Suprapubic skin (tissue), 3 donors: ENCODE results near the gene PACS1.

ENCODE experiments used
- POLR2A ChIP-seq, 2 donors: fragments of 450-650 bp; IDR thresholded peaks; one replicate each; pipeline ENCODE4 v1.6.1; 2017; ENCODE audit warnings: antibody characterized with exemption in 2 of 2, mild to moderate bottlenecking in 2 of 2, moderate library complexity in 2 of 2
- TF ChIP-seq, protein P1 (sequence below), 2 donors: fragments of 200-600 bp in 1 of 2; fragments of 450-650 bp in 1 of 2; sonication (generic) in 1 of 2; IDR thresholded peaks; one replicate each; pipeline ENCODE4 v1.5.1; 2016 to 2019; ENCODE audit warnings: antibody characterized with exemption in 2 of 2, mild to moderate bottlenecking in 1 of 2, moderate library complexity in 1 of 2

DNA sequence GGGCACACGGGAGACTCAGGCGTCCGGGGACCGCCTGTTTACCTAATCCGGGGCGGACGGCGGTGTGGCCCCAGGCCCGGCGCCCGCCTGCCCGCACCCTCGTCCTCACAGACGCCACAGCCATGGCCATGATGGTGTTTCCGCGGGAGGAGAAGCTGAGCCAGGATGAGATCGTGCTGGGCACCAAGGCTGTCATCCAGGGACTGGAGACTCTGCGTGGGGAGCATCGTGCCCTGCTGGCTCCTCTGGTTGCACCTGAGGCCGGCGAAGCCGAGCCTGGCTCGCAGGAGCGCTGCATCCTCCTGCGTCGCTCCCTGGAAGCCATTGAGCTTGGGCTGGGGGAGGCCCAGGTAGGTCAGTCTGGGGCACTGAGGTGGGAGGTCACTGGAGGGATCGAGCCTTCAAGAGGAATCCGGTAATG is 188.4 kb downstream of the PACS1 start:
- TF ChIP-seq, protein P1, sequence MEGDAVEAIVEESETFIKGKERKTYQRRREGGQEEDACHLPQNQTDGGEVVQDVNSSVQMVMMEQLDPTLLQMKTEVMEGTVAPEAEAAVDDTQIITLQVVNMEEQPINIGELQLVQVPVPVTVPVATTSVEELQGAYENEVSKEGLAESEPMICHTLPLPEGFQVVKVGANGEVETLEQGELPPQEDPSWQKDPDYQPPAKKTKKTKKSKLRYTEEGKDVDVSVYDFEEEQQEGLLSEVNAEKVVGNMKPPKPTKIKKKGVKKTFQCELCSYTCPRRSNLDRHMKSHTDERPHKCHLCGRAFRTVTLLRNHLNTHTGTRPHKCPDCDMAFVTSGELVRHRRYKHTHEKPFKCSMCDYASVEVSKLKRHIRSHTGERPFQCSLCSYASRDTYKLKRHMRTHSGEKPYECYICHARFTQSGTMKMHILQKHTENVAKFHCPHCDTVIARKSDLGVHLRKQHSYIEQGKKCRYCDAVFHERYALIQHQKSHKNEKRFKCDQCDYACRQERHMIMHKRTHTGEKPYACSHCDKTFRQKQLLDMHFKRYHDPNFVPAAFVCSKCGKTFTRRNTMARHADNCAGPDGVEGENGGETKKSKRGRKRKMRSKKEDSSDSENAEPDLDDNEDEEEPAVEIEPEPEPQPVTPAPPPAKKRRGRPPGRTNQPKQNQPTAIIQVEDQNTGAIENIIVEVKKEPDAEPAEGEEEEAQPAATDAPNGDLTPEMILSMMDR (IDR thresholded peaks at IDR 0.05): peak in 1 of 2 donors; percentile 5
- no peak for TF ChIP-seq POLR2A (IDR thresholded peaks at IDR 0.05)
